DND-41 (cell line): ENCODE results near the gene RNF213.
A peak's percentile ranks its signal among the peaks of the same experiment; 100 is the strongest.

Experiments used
- ATAC-seq: fragments of 200-7000 bp; cut with Tn5 transposase; 3 replicates; pipeline ENCODE4 v1.9.1; 2021; ENCODE audit warnings: low read depth; ENCODE audit not compliant: insufficient read depth
- DNase-seq: peaks from one replicate; pipeline ENCODE4 v3.0.0-alpha.2; 2020
- H2AFZ ChIP-seq: 2 replicates; pipeline ENCODE4 v1.6.0; 2012; ENCODE audit warnings: low read depth, low read length
- H3K27ac ChIP-seq: 2 replicates; pipeline ENCODE4 v1.5.1; 2012; ENCODE audit warnings: low read length, inconsistent platforms
- H3K27me3 ChIP-seq: fragments of 200-600 bp; sonication (generic); 2 replicates; pipeline ENCODE4 v1.6.0; 2012; ENCODE audit warnings: low read length, mild to moderate bottlenecking, inconsistent platforms; ENCODE audit not compliant: insufficient read depth, poor library complexity
- H3K36me3 ChIP-seq: 2 replicates; pipeline ENCODE4 v1.5.1; 2012; ENCODE audit warnings: low read length, inconsistent platforms; ENCODE audit not compliant: insufficient read depth
- H3K4me1 ChIP-seq: 2 replicates; pipeline ENCODE4 v1.5.1; 2012; ENCODE audit warnings: mild to moderate bottlenecking, low read length; ENCODE audit not compliant: insufficient read depth
- H3K4me2 ChIP-seq: 2 replicates; pipeline ENCODE4 v1.6.0; 2012; ENCODE audit warnings: mild to moderate bottlenecking, moderate library complexity, low read length, inconsistent platforms; ENCODE audit not compliant: insufficient read depth
- H3K4me3 ChIP-seq, 2 experiments: fragments of 200-600 bp in 1 of 2; shearing (Covaris generic) in 1 of 2; 2 replicates each; pipeline ENCODE4 v1.5.1; 2012 to 2016; ENCODE audit warnings: inconsistent platforms in 2 of 2, low read length in 2 of 2, mild to moderate bottlenecking in 2 of 2, low read depth in 1 of 2, moderate library complexity in 1 of 2
- H3K79me2 ChIP-seq: 2 replicates; pipeline ENCODE4 v1.6.0; 2012; ENCODE audit warnings: low read length, inconsistent platforms; ENCODE audit not compliant: insufficient read depth
- H3K9ac ChIP-seq: 2 replicates; pipeline ENCODE4 v1.6.0; 2012; ENCODE audit warnings: low read depth, mild to moderate bottlenecking, inconsistent platforms, low read length, moderate library complexity
- H3K9me3 ChIP-seq: 2 replicates; pipeline ENCODE4 v1.5.1; 2012; ENCODE audit warnings: low read length, moderate library complexity, mild to moderate bottlenecking, inconsistent platforms; ENCODE audit not compliant: insufficient read depth, severe bottlenecking
- H4K20me1 ChIP-seq: 2 replicates; pipeline ENCODE4 v1.6.0; 2012; ENCODE audit warnings: low read length; ENCODE audit not compliant: insufficient read depth
- EZH2 ChIP-seq: IDR thresholded peaks from 3 replicates; pipeline ENCODE4 v1.6.1; 2012; ENCODE audit warnings: borderline replicate concordance, low read depth, mild to moderate bottlenecking, moderate library complexity, low read length, inconsistent platforms; ENCODE audit not compliant: severe bottlenecking
- TF ChIP-seq, protein P1 (sequence below): IDR thresholded peaks from 2 replicates; pipeline ENCODE4 v1.5.1; 2012; ENCODE audit warnings: borderline replicate concordance, low read length, moderate library complexity, mild to moderate bottlenecking; ENCODE audit not compliant: poor library complexity, severe bottlenecking; ENCODE audit errors: extremely low read depth

Gene RNF213

GRCh38 chr17:80260791-80261158 is at the start of gene RNF213:
TSS of gene RNF213 (plus strand) at chr17:80260852. CDS start at chr17:80263682, 2,830 bp downstream.
- Histone ChIP-seq H3K4me2 (peak within 1 kb of the TSS; percentile 93), H3K36me3 (peaks cover 10% of the 10 kb centered on the region), H3K27ac (peak within 1 kb of the TSS; percentile 98), H3K4me1 (peaks cover 50% of the 10 kb centered on the region), H3K27me3 (no peaks in the 10 kb centered on the region), H3K79me2 (peaks cover 41% of the 10 kb centered on the region), H3K9me3 (no peaks in the 10 kb centered on the region), H3K9ac (peak within 1 kb of the TSS; percentile 99), H3K4me3 (peak within 1 kb of the TSS; percentile 76 to 87), H2AFZ (peak within 1 kb of the TSS; percentile 75), H4K20me1 (peaks cover 9% of the 10 kb centered on the region; the same call in 1 of the 2 replicates)
- TF ChIP-seq EZH2 = no peak
- TF ChIP-seq, protein P1, sequence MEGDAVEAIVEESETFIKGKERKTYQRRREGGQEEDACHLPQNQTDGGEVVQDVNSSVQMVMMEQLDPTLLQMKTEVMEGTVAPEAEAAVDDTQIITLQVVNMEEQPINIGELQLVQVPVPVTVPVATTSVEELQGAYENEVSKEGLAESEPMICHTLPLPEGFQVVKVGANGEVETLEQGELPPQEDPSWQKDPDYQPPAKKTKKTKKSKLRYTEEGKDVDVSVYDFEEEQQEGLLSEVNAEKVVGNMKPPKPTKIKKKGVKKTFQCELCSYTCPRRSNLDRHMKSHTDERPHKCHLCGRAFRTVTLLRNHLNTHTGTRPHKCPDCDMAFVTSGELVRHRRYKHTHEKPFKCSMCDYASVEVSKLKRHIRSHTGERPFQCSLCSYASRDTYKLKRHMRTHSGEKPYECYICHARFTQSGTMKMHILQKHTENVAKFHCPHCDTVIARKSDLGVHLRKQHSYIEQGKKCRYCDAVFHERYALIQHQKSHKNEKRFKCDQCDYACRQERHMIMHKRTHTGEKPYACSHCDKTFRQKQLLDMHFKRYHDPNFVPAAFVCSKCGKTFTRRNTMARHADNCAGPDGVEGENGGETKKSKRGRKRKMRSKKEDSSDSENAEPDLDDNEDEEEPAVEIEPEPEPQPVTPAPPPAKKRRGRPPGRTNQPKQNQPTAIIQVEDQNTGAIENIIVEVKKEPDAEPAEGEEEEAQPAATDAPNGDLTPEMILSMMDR = no peak
- ATAC-seq = peak; percentile 40
- DNase-seq = peak; percentile 75

DNA sequence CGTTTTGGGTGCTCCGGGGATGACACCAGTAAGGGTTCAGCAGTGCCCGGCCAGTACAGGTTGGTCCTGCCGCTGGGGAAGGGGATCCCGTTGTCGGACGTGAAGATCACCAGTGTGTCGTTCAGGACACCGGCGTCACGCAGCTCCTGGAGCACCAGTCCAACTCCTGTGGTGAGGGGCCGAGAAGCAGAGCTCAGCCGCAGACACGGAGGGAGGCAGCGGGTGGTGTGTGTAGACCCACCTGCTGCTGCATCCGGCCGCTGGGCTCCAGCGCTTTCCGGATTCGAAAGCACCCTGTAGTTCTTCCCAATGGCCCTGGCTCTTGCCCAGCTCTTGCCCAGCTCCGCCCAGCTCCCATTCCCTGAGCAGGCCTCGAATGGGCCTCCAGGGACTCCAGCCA is 48.5 kb upstream of the RNF213 start:
- no peak overlapping the region for H3K9ac ChIP-seq
- no peak for ATAC-seq
- H3K27me3 ChIP-seq = no peaks in the 10 kb centered on the region
- no peaks in the 10 kb centered on the region for H3K4me1 ChIP-seq
- TF ChIP-seq, protein P1 = no peak
- no peak for TF ChIP-seq EZH2
- H4K20me1 ChIP-seq = peaks cover 10% of the 10 kb centered on the region
- no peak overlapping the region for H3K4me2 ChIP-seq
- no peak overlapping the region for H3K27ac ChIP-seq
- no peaks in the 10 kb centered on the region for H3K79me2 ChIP-seq
- H3K9me3 ChIP-seq = no peaks in the 10 kb centered on the region
- H3K36me3 ChIP-seq = no peaks in the 10 kb centered on the region
- no peak overlapping the region for H3K4me3 ChIP-seq
- no peak overlapping the region for H2AFZ ChIP-seq
- no peak for DNase-seq

GRCh38 chr17:80212511-80212910 is 48.1 kb upstream of the RNF213 start:
- Histone ChIP-seq H2AFZ (no peak overlapping the region), H3K9me3 (no peaks in the 10 kb centered on the region), H3K27ac (no peak overlapping the region), H3K4me3 (no peak overlapping the region), H4K20me1 (peaks cover 13% of the 10 kb centered on the region), H3K79me2 (no peaks in the 10 kb centered on the region), H3K4me1 (no peaks in the 10 kb centered on the region), H3K9ac (no peak overlapping the region), H3K27me3 (no peaks in the 10 kb centered on the region), H3K36me3 (no peaks in the 10 kb centered on the region), H3K4me2 (no peak overlapping the region)
- TF ChIP-seq, protein P1 = no peak
- TF ChIP-seq EZH2 = no peak
- DNase-seq (no peak), ATAC-seq (no peak)
